ENCODE measurements around the gene IRF5.

- TF ChIP-seq CTCF (IDR thresholded peaks at IDR 0.05) (no peak), POLR2A (IDR thresholded peaks at IDR 0.05) (no peak)
Measured at GRCh38 chr7:128895320-128895719, 42.4 kb upstream of the IRF5 start.
